GM18907 (cell line): ENCODE data around the gene GABRR2.

Source experiments
- ATAC-seq: cut with Tn5 transposase; IDR thresholded peaks from one replicate; pipeline ENCODE4 v1.9.1; 2021; ENCODE audit warnings: mild to moderate bottlenecking, moderate library complexity; ENCODE audit not compliant: unreplicated experiment

GABRR2 gene

DNA sequence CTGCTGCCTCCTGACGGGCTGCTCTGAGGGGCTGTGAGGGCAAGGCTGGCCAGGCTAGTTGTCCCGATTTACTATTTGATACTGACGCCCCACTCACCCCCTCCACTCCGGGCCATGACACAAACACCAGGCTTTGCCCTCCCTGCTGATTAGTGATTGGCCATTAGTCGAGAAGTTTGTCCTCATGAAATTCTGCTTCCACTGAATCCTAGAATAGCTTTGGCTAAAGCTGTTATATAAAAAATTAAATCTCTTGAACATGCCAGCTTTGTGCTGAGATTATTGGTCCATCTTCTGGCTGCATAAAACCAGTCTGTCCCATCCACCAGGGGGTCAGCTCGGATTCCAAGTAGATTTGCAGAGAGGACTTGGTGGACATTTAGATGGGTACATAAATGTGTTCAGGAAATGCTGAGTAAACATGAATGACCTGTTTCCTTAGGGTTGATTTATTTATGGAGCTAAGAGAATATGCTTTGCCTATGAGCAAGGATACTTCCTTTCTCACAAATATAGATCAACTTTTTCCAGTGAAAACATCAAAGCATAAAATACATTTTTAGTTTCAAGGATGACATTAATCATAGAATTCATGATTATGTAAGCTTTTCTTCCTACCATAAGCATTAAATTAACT lies at the start of gene GABRR2:
TSS of gene GABRR2 (minus strand) at position 51 of the 637 bp plus-strand sequence. CDS start 134 bp downstream, outside the sequence.
- no peak for ATAC-seq

DNA sequence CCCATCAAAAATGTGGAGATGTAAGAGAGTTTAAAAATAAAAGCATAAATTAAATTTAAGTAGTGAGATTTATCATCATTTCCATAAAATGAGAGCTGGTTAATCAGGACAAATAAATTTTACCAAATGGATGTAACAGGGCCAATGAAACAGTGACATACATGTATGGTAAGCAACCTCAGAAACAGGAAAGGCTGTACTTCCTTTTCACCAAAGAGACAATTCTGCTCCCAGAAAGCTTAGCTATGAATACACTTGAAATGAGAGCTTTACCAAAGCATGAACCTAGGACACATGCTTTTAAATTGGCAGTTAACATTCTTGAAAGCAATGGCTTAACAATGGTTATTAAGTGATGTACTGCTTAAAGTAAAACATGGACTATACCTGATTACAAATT lies 49.5 kb upstream of the GABRR2 start:
- ATAC-seq = no peak

DNA sequence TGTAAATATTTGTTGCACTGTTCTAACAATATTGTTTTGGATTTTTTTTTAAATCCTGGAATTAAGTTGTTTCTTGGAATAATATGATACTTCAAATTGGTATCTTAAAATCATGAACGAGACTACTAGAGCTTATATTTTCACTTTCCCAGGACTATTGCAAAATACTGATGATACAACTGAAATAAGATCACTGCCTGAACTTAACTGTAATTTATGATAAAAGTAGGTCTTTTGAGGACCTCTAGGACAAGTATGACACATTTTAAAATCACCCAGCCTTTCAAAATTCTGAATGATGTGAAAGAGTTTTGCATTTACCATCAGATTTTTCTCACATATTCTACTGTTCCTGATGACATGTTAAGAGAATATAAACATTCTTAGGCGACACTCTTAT lies 46.1 kb upstream of the GABRR2 start:
- no peak for ATAC-seq

DNA sequence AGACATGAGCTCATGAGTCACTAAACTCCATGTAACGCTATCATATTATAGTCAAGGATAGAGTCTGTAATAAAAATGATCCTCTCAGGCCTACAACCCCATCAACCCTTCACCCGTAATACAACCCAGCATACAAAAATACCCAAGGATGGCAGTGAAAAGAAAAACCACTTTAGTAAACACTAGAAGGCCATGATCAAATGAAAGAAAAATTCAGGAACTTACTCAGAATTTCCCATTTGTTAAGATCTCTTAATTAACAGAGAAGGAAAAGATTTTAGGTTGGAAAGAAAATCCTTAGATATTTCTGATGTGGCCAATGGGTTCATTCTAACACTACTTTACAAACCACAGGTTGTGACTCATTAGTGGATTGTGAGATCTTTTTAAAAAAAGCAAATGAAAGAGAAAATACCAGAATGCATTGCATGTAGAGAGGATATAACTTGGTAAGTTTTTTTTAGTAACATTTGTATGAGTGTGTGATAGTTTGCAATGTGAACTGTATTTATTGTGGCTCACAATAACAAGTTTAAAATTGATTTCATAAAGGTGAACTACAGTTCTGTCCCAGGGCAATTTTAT lies 45.4 kb upstream of the GABRR2 start:
- no peak for ATAC-seq

DNA sequence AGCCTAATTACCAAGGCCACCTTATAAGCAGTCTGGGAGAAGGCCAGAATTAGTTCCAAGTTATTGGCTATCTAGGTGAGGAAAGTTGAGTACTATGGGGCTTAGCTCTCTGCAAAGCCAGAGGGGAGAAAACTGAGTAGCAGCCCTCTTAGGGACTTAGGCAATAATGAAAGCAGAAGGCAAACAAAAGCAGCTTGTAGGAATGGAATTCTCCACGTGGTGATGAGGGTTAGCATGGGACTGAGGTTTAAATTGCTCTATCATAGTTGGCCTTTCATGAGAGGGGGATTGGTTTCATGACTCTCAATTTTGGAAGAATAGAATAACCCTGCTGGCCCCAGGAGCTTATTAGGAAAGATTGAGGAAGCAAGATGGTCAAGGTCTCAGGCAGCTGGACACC lies 44.5 kb upstream of the GABRR2 start:
- no peak for ATAC-seq

DNA sequence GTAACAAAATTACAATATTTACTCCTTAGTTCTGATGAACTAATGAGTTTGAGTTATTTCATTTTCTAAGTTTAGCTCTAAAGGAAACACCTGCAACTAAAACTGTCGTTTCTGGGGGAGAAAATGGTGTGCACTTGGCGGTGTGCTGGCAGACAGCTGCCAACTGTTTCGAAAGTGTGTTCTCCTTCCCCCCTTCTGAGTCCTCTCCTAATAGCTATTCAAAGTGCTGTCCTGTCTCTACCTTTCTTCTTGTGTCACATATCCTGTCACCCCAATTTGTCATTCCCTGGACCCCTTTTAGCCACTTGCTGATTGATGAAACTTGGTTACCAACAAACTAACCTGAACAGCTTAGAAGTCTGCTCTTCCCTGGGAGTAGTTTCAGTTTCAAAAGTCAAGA lies 42.3 kb upstream of the GABRR2 start:
- ATAC-seq = peak; percentile 59

DNA sequence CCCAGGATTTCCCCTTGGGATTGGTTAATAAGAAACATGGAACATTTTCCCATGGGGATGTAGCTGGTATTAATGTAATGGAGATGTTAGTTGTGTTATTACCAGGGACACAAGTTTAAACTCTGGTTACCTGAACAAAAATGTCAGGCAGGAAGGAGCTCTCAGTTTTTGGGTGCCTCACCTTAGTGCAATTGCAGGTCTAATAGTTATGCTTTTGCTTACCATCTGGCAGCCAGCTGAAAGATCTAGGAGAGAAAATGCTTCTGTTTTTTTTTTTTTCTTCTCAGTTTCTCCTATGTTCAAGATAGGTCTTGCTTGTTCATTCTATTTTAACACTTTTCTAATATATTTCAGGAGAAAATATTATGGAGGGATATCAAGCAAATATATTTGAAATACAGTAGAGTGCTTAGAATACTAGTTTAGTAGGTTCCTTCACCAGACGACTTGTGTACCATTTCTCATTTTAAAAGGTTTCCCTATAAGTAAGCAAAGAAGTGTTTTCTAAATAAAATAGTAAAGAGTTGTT lies 41.6 kb upstream of the GABRR2 start:
- ATAC-seq = no peak

DNA sequence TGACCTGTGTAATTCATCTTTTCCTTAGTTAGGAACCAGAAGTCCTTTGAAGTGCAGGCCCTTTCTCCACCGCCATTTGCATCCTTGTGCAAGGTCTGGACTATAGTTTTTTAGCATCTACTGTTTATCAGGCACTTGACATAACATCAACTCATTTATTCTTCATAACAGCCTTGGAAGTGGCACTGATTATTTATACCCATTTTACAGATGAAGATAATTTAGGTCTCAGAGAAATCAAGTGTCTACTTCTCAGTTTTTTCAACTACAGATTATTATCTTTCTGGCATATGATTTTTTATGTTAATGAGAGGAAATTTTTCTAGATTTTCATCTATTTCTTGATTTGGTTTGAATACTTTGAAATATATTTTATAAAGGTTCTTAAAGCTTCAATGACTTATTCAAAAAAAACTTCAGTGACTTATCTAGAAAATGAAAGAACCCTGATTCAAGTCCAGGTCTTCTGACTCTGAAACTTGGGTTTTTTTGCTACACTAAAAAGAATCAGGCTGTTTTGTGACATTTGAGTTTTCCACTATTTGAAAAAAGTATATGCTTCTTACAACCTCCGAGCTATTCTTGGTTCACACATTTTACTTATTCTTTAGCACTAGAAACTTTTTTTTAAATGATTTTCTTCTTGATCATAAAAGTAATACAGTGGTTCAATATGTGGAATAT lies 40.6 kb upstream of the GABRR2 start:
- ATAC-seq = no peak

DNA sequence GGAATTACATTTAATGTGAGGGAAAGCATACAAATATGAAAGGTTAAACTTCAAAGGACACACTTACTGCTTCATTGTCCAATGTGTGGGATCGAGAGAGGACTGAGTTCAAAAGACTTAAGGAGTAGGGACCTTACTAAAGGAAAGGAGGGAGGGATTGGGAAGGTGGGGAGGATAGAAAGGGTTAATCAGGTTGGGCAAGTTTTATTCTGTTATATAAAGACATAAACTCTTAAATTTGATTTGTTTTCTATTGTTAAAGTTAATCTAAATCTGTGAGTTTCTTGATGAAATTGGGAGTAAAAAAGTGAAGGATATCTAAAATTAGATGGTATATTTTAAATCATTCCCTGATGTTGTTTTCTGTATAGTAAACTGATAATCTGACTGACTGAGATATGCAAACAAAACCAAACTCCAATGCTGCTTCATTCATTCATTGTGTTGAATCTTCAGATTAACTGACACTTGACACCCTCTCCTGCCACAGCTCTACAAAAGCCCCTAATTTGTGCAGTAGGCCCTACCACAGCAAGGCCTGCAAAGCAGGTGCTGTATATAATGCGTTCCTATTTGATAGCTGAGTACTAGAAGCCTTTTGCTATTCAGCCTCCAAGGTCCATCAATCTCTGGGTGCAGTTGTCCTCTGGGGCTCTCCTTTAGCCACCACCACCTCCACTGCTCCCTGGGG lies 38.7 kb upstream of the GABRR2 start:
- ATAC-seq = no peak

DNA sequence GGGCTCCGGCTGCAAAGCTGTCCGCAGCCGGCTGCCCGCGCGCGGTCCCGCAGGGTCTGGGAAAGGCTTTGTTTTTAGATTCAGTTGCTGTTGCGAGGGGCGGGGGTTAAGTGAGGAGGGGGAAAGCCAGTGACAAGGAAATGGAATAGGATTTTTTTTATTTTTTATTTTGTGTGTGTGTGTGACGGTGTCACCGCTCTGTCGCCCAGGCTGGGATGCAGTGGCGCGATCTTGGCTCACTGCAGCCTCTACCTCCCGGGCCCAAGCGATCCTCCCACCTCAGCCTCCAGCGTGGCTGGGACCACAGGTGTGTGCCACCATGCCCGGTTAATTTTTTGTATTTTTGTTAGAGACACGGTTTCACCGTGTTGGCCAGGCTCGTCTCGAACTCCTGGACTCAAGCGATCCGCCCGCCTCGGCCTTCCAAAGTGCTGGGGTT lies 38.0 kb upstream of the GABRR2 start:
- no peak for ATAC-seq

DNA sequence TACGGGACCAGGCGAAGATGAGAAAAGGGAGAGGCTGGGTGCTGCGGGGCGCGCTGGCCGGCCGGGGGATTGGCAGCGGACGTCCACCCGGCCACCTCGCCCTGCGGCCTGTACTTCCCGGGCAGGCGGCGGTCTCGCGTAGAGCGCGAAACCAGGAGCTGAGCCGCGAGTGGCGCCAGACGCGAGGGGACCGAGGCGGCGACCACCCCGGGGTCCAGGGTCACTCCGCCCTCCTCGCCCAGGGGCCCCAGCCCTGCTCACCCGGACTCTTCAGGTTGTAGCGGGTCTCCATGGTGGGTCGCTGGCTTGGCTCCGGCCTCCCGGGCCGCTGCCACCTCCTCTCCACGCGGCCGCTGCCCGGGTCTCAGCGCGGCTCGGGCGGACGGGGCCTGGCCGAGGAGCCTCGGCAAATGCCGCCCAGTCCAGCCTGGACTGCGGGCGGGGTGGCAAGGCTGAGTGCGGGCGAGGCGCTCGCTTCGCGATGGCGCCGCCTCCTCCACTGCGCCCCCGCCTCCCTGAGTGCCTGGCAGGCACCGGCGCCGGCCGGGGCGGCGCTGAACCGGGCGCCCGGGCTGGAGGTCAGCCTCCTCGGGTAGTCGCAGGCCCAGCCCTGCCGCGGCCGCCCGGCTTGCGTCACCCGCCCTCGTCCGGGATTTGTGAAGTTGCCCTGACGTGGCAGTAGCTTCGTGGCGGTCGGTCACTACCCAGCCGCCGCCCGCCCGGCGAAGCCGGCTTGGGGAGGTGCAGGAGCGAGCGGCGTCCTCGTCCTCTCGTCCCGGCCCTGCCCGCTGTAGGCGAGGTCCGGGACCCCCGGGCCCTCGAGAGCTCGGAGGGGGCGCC lies 37.4 kb upstream of the GABRR2 start, which contains the start of gene UBE2J1:
TSS of gene UBE2J1 (minus strand) at position 445 of the 840 bp plus-strand sequence. CDS start at position 292, 153 bp downstream.
- peak; percentile 43 for ATAC-seq

DNA sequence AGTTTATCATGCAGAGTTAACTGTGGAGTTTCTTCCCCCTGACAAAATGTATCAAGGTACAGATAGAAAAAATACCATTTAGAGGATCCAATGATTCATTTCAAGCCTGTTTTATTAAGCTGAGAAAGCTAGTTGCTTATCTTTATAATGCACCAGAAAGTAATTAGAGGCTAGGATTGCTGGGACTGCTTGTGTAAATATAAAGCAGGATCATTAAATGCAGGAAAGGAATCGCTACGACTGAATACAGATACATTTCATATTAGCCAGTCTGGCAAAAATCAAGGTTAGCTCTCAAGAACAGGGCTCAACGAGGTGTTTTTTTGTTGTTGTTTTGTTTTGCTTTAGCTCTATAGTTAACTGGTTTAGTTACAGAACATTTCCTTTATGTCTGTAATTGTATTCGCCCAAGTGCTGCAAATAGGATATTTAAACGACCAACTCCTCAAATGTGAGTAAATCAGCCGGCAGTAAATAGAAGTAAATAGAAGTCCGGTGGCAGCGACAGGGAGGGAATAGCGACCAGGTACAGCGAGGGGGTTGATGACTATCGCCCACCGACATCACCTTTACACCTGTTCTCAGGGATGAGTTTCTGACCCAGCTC lies 36.7 kb upstream of the GABRR2 start:
- no peak for ATAC-seq

DNA sequence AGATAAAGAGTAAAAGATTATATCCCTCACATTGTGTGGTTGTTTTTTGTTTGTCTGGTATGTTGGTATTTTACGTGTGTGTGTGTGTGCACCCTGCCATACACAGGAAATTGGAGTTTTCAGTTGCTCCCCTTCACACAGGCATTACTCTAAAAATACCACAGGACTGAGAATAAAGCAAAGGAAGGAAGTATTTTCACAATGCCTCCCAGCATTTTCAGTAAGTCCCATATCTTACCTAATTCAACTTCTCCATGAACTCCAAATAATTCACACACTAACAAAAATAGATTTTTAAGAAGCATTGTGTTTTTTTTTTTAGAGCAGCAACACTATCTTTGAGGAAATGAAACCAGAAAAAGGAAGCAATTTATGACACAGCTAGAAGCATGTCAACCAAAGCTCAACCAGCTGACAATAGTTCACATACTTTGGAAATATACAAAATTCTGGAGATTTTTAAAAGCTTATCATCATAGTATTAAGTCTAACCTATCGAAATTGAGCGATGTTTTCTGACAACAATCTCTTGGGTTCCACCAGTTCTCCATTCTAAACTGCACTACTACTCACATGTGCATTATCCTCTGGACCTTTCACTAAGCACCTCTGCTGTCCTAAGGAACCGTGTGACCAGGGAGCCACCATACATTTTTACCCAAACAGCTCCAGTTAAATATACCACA lies 35.3 kb upstream of the GABRR2 start:
- peak; percentile 43 for ATAC-seq

DNA sequence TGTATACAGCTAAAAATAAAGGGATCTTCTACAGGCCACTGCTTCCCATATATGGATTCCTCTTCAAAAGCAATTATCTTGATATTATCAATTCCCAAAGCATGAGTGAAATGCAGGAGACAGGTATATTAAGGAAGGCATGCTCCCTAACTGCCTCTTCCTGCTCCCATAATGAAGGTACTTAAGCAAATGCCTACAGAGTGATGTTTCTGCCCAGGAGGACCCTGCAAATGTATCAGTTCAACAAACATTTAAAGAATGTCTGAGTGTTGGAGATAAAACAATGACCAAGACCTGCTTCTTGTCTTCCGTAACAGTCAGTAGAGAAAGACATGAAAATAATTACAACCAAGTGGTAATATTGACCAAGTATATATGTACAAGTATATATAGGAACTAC lies 33.3 kb upstream of the GABRR2 start:
- no peak for ATAC-seq

DNA sequence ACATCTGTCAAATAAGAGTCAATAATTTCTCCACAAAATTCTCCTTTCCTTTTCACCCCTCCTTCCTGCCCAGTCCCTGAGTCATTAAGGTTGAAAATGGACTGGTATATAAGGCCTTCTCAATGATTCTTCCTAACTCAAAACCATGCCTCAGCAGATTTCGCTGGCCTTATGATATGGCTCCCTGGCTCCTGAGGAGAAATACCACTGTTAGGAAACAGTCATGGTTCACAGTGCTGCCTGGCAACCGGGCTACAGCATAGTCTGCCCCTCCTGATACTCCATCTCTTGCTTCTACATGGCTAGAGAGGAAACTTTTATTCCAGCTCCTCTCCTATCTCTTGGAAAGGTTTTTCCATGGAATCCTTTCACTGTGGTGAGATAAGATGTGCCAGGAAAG lies 32.7 kb upstream of the GABRR2 start:
- ATAC-seq = no peak

DNA sequence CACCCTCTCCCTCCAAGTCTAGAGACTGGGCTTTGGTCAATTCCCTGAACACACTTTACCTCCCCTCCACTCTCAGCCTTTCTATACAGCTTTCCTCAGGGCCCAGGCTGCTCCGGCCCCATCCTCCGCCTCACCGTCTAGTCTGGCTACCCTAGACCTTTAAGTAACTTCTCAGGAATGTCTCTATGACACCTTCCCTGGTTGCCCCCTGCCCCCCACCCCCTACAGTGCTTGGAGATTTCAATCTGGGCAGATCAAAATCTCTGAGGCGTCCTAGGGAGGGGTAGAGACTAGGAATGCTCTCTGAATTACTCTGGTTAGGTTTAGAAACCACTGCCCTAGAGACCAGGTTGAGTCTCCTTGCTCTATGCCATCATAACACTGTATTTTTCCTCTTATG lies 31.3 kb upstream of the GABRR2 start:
- no peak for ATAC-seq

DNA sequence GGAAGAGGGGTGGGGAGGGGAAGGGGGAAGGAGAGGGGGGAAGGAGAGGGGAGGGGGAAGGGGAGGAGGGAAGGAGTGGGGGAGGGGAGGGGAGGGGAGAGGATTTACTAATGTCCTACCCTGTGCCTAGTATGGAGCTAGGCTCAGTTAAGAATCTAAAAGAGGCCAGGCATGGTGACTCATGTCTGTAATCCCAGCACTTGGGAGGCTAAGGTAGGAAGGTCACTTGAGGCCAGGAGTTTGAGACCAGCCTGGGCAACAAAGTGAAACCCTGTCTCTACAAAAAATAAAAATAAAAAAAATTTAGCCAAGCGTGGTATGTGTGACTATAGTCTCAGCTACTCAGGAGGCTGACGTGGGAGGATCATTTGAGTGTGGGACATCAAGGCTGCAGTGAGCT lies 24.5 kb upstream of the GABRR2 start:
- no peak for ATAC-seq

DNA sequence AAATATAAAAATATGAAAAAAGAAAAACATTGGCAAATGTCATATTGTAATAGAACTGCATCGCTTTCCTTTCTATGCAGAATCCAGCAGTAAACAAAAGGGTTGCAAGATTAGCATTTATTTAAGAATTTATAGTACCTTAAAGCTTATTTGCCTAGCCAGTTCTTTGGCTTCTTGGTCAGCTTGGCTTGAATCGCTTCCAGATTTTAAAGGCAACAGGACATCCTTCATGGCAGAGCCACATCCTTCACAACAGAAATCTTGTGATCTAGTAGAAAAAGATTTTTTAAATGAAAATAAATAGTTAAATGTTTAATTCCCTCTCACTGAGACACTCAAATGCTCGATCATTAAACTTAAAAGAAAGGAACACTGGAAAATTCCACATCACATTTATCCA lies 20.1 kb upstream of the GABRR2 start:
- no peak for ATAC-seq

DNA sequence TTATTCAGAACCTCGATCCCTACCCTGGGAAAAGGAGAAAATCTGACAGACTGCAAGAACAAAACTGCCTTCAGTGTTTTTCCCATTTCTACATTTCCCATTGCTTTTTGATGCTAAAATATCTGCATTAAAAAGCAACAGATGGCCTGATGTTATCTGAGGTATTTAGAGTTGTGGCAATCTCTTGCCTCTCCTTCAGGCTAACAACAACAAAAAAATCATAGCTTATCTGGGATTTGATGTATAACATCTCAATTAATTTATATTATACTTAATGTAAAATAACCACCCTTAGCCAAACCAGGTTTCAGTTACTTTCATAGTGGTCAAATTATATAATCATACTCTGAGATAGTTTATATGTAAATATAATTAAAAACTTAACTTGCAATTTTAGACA lies 15.8 kb upstream of the GABRR2 start:
- ATAC-seq = no peak

DNA sequence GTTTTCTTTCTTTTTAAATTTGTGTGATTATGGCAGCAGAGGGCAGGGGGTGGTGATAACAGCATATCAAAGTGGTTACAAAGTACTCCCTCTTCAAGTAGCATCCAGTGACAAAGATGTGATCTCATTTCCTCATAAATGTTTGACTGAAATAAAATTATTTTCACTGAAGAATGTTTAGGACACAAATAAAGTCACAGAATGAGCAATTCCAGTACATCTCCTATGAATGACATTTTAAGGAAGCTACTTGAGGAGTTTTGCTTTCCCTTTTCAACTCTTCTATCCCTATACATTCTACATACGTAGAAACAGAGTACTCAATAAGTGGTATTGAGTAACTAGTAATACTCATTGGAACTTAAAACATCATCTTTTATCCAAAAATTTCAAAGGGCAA lies 13.9 kb upstream of the GABRR2 start:
- no peak for ATAC-seq
